Spleen (tissue), 11 donors: ENCODE measurements around the gene NEIL1. TPM values are rescaled to one million over a fixed set of nuclear protein-coding genes. Genes with fewer than 3 reads are reported as not detected.
"Not testable (repeated sequence)": the region's sequence is repeated elsewhere in the genome, so short reads cannot be mapped to it uniquely, and the experiment has no call there.

ENCODE experiments used
- DNase-seq: peaks from one replicate; pipeline ENCODE4 v3.0.0-alpha.2; 2020
- H3K27ac ChIP-seq, 8 donors: fragments of 200-600 bp; sonication (generic) in 7 of 8; 1 replicate in 4 of 8; 2 replicates in 4 of 8; pipeline versions ENCODE4 v1.5.0 to v1.8.0; 2016 to 2021; ENCODE audit warnings: inconsistent platforms in 4 of 8, mild to moderate bottlenecking in 4 of 8, moderate library complexity in 1 of 8
- H3K27me3 ChIP-seq, 7 donors: fragments of 200-600 bp; sonication (generic) in 6 of 7; replicated peaks in 1 of 7; 1 replicate in 4 of 7; 2 replicates in 3 of 7; pipeline versions ENCODE4 v1.5.0 to v1.8.0; 2016 to 2021; ENCODE audit warnings: inconsistent platforms in 3 of 7, mild to moderate bottlenecking in 1 of 7
- H3K36me3 ChIP-seq, 6 donors: fragments of 200-600 bp; sonication (generic) in 5 of 6; 1 replicate in 4 of 6; 2 replicates in 2 of 6; pipeline versions ENCODE4 v1.5.0 to v1.8.0; 2016 to 2021; ENCODE audit warnings: inconsistent platforms in 2 of 6
- H3K4me1 ChIP-seq, 6 donors: fragments of 200-600 bp; sonication (generic) in 5 of 6; 1 replicate in 3 of 6; 2 replicates in 3 of 6; pipeline versions ENCODE4 v1.5.0 to v1.8.0; 2016 to 2021; ENCODE audit warnings: inconsistent platforms in 3 of 6
- H3K4me3 ChIP-seq, 8 donors: fragments of 200-600 bp; sonication (generic) in 7 of 8; 1 replicate in 4 of 8; 2 replicates in 4 of 8; pipeline versions ENCODE4 v1.5.0 to v1.8.0; 2016 to 2021; ENCODE audit warnings: inconsistent platforms in 4 of 8, mild to moderate bottlenecking in 4 of 8, moderate library complexity in 2 of 8
- H3K9me3 ChIP-seq, 8 donors: fragments of 200-600 bp; sonication (generic) in 7 of 8; 1 replicate in 4 of 8; 2 replicates in 4 of 8; pipeline versions ENCODE4 v1.5.0 to v1.8.0; 2016 to 2021; ENCODE audit warnings: inconsistent platforms in 4 of 8
- POLR2A ChIP-seq, 3 donors: fragments of 450-650 bp; IDR thresholded peaks; one replicate each; pipeline ENCODE4 v1.5.1; 2017; ENCODE audit warnings: antibody characterized with exemption in 3 of 3, mild to moderate bottlenecking in 1 of 3
- POLR2AphosphoS5 ChIP-seq, 3 donors: sonication (generic); formaldehyde crosslinking; IDR thresholded peaks; one replicate each; pipeline ENCODE4 v1.5.1; 2017; ENCODE audit warnings: antibody characterized with exemption in 3 of 3
- WGBS, 5 donors: extraction: QIAGEN DNeasy Blood & Tissue Kit in 3 of 5; methylation state at CpG; one replicate each; pipeline versions ENCODE4 v1.1.5 to v1.1.7; 2013 to 2018; 5-methylcytosine and 5-hydroxymethylcytosine counted together
- intact Hi-C: fragments of 100-400 bp; cut with DNase I; formaldehyde crosslinking; loops from one replicate; pipeline ENCODE4 v1.15.0; 2023; ENCODE audit warnings: low total_unique reads
- polyA plus RNA-seq, 3 donors: library from polyadenylated mRNA; stranded (reverse); fragments of 200-250 nt; gene quantifications; one replicate each; pipeline ENCODE4 v1.2.1, GENCODE V29; 2013
- total RNA-seq, 7 donors: library from RNA; depleted of rRNA in 3 of 7; stranded (reverse); fragments of >200 nt in 3 of 7; fragmentation: NEBNext Ultra II Directional in 4 of 7; extraction: Animal tissue kit (Norgen Biotek cat#: 25700) in 4 of 7; gene quantifications; one replicate each; pipeline versions ENCODE4 v1.1.0 to v1.2.1, GENCODE V29; 2016 to 2021
- TF ChIP-seq, protein P1 (sequence below), 11 experiments: fragments of 200-600 bp in 7 of 11; fragments of 450-650 bp in 4 of 11; sonication (generic) in 4 of 11; IDR thresholded peaks in 8 of 11; conservative IDR thresholded peaks in 3 of 11; 1 replicate in 7 of 11; 2 replicates in 4 of 11; pipeline versions ENCODE4 v1.4.0 to v1.8.0; 2016 to 2021; ENCODE audit warnings: antibody characterized with exemption in 11 of 11, inconsistent platforms in 4 of 11, mild to moderate bottlenecking in 1 of 11
- donor health status: healthy with polysubstance abuse.
- donor health status: DM: no; HTN: no; CAD: no; lungs with moderate emphysema.
- donor health status: DM: no; HTN: no; CAD: no.
- donor health status: Bipolar disorder and iron deficiency.
- donor health status: healthy.
- donor health status: DM: no; HTN: no; CAD: no.
- donor health status: DM: yes; HTN: yes; CAD: no.

NEIL1 gene
- total and polyA plus RNA-seq, 10 donors, result 27.5 to 68.1 (median 45.5) TPM

DNA sequence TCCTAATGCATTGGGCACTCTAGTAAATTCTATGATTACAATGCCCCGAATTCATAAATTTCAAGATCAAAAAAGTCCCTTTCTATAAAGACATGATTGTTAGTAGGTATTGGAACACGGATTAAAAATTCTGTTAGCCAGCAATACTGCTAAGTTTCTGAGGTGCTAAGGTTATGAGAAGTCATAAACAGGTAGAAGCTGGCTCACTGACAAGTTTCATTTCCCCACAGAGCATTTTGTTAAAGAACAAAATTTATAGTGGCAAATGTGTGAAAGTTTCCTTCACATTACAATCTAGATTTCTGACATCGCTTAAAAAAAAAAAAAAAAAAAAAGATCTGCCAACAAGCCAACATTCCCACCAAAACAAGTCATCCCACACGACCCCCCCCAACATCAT, 33.9 kb downstream of the NEIL1 start:
- Histone ChIP-seq H3K36me3 (peaks cover 0 to 100% (median 81%) of the 10 kb centered on the region in 6 donors), H3K4me3 (no peak overlapping the region), H3K27me3 (no peaks in the 10 kb centered on the region), H3K27ac (peak overlapping the region in 3 of 8 donors; percentile 26 to 45 (median 40)), H3K4me1 (peaks cover 0 to 24% (median 1%) of the 10 kb centered on the region in 6 donors), H3K9me3 (no peaks in the 10 kb centered on the region)
- intact Hi-C loops, result no loop called here
- no peak for DNase-seq
- 73 to 85% (median 84%) methylated on average over 4 of the region's 4 CpGs for WGBS, 5 donors
- TF ChIP-seq POLR2AphosphoS5 (IDR thresholded peaks at IDR 0.05) (no peak), POLR2A (IDR thresholded peaks at IDR 0.05) (no peak)
- TF ChIP-seq, protein P1, sequence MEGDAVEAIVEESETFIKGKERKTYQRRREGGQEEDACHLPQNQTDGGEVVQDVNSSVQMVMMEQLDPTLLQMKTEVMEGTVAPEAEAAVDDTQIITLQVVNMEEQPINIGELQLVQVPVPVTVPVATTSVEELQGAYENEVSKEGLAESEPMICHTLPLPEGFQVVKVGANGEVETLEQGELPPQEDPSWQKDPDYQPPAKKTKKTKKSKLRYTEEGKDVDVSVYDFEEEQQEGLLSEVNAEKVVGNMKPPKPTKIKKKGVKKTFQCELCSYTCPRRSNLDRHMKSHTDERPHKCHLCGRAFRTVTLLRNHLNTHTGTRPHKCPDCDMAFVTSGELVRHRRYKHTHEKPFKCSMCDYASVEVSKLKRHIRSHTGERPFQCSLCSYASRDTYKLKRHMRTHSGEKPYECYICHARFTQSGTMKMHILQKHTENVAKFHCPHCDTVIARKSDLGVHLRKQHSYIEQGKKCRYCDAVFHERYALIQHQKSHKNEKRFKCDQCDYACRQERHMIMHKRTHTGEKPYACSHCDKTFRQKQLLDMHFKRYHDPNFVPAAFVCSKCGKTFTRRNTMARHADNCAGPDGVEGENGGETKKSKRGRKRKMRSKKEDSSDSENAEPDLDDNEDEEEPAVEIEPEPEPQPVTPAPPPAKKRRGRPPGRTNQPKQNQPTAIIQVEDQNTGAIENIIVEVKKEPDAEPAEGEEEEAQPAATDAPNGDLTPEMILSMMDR (IDR thresholded peaks at IDR 0.05 in 8 of 11, conservative IDR thresholded peaks at IDR 0.05 in 3 of 11), result no peak

DNA sequence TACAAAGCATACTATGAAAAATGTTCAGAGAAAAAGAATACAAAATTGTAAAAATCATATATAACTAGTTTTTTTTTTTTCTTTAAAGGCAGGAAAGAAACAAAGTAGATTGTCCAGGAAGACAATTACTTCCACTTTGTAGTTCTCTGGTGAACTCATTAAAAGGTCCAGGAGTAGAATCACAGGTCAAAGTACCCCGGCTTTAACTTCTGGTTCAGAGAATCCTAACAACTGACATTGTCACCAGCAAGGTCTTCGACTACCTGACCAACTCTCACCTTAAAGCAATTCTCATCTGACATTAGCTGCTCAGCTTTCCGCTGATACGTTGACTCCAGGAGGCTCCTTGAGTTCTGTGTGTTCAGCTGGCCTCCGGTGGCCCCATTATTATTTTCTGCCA, 37.1 kb downstream of the NEIL1 start:
- H3K27me3 ChIP-seq, H3K9me3 ChIP-seq, intact Hi-C loops, H3K4me3 ChIP-seq, H3K27ac ChIP-seq, DNase-seq: not testable (repeated sequence)
- peaks cover 0 to 100% (median 85%) of the 10 kb centered on the region in 6 donors for H3K36me3 ChIP-seq
- WGBS, 5 donors, result 95 to 98% (median 97%) methylated on average over 5 of the region's 5 CpGs
- peaks cover 0 to 36% (median 6%) of the 10 kb centered on the region in 6 donors for H3K4me1 ChIP-seq

DNA sequence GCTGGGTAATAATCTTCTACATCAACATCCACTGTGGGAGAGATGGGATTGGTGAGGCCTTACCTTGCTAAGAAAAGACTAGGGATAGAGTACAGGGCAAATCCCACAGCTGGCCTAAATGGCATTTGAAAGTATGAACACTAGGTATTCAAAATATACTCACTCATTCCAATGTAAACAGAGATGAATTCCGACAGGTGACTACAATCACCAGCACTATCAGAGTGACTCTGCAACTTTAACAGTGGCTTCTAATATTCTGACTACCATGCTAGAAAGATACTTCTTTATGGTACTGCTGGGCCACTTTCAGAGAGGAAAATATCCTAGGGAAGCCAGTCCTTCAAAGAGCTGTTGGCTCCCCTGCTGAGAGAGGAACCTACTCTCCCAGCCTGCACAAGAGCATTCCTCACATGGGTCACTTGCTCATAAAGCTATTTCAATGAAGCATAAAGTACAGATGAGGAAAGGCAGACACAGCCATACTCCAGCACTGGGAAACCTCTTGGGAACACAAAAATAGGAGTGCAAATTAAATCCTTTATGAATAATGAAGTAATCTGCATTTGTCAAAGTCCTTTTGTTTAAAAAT, 43.0 kb downstream of the NEIL1 start:
- Histone ChIP-seq H3K27me3 (no peaks in the 10 kb centered on the region), H3K9me3 (no peaks in the 10 kb centered on the region), H3K36me3 (peaks cover 0 to 100% (median 90%) of the 10 kb centered on the region in 6 donors), H3K4me3 (no peak overlapping the region), H3K27ac (no peak overlapping the region), H3K4me1 (peaks cover 0 to 15% (median 3%) of the 10 kb centered on the region in 6 donors)
- intact Hi-C loops, result no loop called here
- WGBS, 5 donors, result 94 to 100% (median 96%) methylated on average over 1 of the region's 1 CpG
- DNase-seq, result no peak
- TF ChIP-seq POLR2A (IDR thresholded peaks at IDR 0.05) (no peak), POLR2AphosphoS5 (IDR thresholded peaks at IDR 0.05) (no peak)
- TF ChIP-seq, protein P1 (IDR thresholded peaks at IDR 0.05 in 8 of 11, conservative IDR thresholded peaks at IDR 0.05 in 3 of 11), result no peak

DNA sequence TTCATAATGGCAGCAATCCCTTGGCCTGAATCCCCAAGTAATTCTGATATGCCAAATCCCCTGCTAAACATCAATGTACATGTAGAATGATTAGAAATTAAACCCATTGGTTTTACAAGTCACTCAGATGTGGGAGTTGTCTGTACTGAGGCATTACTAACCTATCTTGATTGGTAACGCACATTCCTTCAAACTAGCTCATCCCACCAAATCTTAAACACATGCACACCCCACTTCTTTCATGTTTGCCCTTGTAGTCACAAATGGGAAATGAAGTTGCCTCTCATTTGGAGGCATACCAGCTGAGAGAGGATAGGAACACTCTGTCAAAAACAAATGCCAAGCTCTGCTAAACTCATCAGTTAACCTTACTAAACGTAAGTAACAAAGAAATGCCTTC, 50.7 kb downstream of the NEIL1 start:
- Histone ChIP-seq H3K9me3 (no peaks in the 10 kb centered on the region), H3K4me3 (no peak overlapping the region), H3K4me1 (no peaks in the 10 kb centered on the region), H3K36me3 (peaks cover 0 to 100% (median 97%) of the 10 kb centered on the region in 6 donors), H3K27ac (no peak overlapping the region), H3K27me3 (no peaks in the 10 kb centered on the region)
- no peak for DNase-seq
- intact Hi-C loops, result no loop called here
- 89 to 97% (median 94%) methylated on average over 2 of the region's 2 CpGs for WGBS, 5 donors
- TF ChIP-seq POLR2AphosphoS5 (IDR thresholded peaks at IDR 0.05) (no peak), POLR2A (IDR thresholded peaks at IDR 0.05) (no peak)
- TF ChIP-seq, protein P1 (IDR thresholded peaks at IDR 0.05 in 8 of 11, conservative IDR thresholded peaks at IDR 0.05 in 3 of 11), result no peak
